ENCODE results near the gene ZDHHC8.
A peak's percentile ranks its signal among the peaks of the same experiment; 100 is the strongest.
"Not testable (repeated sequence)": the region's sequence is repeated elsewhere in the genome, so short reads cannot be mapped to it uniquely, and the experiment has no call there.

ZDHHC8 gene

DNA sequence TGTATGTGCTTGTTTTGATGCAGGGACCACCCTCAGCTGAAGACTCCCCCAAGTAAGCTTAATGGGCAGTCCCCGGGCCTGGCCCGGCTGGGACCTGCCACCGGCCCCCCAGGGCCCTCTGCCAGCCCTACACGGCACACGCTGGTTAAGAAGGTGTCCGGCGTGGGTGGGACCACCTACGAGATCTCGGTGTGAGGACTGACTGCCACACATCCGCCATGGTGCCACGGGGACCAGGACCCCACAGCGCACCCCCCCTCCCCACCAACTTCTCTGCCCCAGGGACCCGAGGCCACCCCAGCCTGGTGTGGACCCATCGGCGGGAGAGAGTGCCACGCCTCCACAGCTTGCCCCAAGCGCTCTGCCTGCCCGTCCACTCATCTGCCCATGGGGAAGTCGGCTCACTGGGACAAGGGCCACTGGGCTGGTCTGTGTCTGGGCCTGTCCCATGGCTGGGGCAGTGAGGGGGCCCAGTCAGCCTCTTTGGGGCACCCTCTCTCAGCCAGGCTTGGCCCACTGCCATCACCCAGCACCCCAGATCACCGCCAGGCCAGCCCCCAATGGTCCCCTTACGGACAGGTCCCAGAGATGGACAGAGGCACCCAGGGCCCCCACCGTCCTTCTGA, 13.7 kb downstream of the ZDHHC8 start:
- DNase-seq: no peak

DNA sequence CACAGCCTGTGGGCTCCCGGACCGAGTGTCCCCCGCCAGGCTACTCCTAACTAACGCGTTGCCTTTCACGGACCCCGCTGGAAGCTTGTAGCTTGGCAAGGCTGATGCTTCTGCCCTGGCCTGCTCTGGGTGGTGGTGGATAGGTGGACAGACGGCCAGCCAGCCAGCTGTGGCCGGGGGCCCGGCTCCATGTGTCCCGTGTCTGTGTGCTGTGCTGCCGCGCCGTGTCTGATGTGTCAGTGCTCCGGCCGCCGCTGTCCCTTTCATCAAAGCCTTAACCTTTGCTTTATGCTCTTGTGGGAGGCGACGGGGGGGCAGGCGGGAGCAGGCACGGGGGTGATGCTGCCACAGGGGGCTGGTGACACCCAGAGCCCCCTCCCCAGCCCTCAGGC, 14.2 kb downstream of the ZDHHC8 start:
- DNase-seq: no peak

DNA sequence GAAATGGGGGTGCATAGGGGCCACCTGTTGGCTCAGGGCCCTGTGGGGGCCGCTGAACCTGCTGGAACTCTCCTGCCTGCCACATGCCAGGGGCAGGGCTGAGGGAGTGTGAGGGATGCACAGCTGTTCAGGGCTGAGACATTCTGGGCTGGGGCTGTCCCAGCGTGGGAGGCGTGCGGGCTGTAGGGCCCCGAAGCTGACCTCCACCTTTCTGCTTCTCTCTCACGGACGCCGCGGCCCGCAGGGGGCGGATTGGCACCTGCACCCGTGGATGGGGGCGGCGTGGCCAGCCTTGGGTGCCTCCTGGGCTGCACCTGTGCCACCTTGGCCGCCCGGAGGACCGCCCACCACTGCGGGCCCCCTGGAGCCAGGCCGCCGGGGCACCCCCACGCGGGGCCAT, 15.2 kb downstream of the ZDHHC8 start:
- DNase-seq: no peak

DNA sequence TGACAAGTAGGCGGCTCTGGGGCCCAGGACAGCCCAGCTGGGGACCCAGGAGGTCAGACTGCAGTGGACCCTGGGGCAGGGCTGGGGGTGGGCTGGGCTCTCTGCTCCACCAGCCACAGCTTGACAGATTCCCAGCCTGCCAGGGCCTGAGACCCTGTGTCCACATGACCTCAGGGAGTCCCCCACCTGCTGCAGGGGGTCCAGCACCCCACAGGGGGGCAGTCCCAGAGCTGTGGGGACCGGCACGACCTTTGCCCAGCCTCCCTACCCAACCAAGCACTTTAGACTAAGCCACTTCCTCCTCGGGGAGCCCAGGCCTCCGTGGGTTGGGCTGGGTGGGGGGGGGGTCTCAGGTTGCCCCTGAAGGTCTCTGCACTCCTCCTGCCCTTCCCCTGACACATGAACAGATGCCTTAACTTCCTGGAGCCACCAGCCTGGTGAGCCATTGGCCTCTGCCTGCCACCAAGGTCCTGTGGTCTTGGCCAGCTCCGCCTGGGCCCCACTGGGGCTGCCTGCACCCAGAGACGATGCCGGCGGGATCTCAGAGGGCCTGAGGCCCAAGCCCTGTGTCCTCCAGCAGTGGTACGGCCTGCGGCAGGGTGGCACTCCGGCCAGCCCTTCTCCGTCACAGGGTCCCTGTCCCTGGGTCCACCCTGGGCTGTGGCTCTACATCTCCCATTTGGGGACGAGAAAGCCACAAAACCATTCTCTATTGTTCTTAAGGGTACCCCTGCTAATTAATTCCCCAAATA, 15.8 kb downstream of the ZDHHC8 start:
- DNase-seq: no peak

DNA sequence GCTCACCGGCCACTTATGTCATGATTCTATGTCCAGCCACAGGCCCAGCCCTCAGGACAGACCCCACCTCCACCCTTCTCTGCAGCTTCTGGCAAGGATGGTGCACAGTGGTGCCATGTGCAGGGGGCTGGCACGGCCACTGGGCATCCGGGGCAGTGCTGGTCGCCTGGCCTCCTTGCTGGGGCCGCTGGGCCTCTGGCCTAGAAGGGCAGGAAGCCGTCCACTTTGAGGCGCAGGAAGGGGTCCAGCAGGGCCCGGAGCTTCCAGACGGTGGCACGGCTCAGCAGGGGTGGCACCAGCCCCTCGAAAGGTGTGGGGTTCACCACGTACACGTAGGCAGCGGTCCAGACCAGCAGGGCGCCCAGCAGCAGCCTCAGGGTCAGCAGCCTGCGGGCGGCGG, 16.8 kb downstream of the ZDHHC8 start:
- no peak for DNase-seq

DNA sequence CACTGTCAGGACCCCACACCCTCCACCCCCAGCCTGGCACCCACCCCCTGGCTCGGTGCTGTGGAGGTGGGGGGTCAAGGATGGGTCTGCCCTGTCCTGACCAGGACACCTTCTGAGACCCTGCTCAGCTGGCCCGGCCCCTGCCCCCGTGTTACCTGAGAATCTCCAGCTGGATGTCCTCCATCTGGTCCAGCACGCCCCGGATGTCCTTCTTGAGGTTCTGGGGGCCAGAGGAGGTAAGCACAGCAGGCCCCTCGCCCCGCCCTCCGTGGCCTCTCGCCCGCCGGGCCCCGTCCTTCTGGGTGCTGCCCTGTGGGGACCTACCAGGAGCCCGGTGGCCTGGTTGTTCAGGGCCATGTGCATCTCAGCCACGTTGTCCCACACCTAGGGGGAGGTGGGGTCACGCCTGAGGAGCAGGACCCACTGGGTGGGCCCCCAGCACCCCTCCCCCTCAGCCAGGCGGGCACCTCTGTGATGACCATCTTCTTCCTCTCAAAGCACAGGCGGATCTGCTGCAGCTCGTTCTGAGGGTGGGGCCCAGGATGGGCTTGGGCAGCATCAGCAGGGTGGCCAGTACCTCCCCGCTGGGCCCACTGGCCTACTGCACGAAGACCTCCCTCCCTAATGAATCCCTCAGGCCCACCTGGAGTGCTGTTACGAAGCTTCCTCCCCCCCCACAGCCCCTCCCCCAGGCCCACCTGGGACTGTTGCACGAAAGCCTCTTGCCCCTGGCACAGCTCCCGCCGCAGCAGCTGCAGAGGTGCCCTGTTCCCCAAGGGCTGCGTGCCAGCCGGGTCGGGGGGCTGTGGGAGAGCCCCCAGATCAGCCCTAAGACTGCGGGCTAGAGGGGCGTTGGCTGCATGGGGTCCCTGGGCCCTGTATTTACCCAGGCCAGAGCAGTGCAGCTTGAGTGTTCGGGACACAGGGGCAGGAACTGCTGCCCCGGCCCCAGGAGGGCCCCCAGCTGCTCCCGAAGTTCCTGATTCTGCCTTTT, 17.9 kb downstream of the ZDHHC8 start:
- no peak for DNase-seq

DNA sequence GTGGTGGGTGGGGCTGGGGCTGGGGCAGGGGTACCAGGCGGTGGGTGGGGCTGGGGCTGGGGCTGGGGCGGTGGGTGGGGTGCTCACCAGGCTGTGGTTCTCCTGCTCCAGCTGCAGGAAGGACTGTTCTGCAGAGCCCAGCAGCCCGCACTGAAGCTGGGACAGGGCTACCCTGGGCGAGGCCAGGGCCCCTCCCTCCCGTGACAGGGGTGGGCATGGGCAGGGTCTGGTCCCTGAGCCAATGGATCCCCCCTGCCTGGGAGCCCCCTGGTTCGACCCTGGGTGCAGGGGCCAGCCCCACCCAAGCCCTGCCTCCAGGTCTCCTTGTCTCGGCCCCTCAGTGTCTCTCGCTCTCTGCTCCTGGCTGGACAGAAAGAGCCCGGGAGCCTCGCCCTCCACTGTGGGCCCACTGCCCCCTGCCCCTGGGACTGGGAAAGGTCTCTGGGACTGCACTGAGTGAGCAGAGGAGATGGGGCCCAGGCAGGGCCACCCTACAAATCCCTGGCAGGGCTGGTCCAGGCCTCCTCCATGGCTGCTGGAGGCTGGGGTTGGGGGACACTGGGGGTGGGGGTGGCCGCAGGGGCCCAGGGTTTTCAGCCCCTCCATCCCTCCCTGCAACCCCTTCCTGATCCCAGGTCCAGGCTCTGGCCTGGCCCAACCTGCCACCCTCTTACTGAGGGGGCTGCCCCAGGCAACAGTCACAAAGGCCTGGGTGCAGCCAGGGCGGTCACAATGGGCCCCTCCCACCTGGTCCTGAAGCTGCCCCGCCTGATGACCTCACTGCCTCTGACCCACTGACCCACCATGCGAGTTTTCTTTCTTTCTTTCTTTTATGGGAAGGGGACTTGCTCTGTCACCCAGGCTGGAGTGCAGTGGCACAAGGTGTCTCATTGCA, 19.0 kb downstream of the ZDHHC8 start, which contains the start of gene CCDC188:
Gene CCDC188 (minus strand): TSS at position 675 of the 895 bp plus-strand sequence. CDS start 69 bp downstream, at position 606.
- DNase-seq: no peak

DNA sequence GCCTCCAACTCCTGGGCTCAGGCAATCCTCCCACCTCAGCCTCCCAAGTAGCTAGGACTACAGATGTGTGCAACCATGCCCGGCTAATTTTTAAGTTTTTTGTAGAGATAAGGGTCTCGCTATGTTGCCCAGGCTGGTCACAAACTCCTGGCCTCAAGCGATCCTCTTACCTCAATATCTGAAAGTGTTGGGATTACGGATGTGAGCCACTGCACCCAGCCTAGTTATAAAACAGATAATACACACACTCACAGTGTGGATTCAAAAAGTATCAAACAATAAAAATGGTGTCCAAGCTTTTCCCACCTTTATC, 19.6 kb downstream of the ZDHHC8 start:
- DNase-seq: no peak

DNA sequence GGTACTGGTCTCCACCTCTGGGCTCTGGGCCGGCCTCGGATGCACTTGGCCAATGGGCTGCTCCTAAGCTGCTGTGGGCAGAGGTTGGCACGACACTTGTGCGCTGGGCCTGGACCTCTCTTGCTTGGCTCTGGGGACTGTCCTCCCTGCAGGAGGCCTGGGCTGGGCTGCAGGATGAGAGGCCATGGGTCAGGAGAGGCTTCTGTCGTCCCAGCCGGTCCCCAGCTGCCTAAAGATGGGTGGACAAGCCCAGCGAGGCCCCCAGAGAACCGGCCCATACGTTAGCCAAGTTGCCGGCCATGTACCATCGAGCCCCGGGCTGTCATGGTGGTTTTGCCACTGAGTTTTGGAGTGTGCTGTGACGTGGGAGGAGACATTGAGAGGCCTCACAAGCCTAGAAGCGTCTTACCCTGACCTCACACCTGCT, 20.9 kb downstream of the ZDHHC8 start:
- no peak for DNase-seq

DNA sequence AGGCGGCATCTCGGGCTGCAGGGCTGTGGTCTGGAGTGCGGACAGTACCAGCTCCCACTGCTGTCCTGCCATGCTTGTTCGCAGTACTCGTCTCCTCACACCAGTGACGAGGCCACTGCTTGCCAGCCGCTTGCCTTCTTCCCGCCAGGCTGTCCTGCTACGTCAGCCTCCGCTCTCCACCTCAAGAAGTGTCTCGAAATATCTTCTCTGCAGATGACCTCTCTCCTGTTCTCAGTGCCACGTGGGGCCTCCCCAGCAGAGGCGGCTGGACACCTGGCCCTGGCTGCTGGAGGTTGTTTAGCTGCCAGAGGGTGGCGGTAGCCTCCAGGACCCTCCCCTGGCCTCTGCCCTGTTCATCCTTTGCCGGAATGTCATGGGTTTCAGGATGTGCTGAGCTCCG, 22.3 kb downstream of the ZDHHC8 start:
- DNase-seq: no peak

DNA sequence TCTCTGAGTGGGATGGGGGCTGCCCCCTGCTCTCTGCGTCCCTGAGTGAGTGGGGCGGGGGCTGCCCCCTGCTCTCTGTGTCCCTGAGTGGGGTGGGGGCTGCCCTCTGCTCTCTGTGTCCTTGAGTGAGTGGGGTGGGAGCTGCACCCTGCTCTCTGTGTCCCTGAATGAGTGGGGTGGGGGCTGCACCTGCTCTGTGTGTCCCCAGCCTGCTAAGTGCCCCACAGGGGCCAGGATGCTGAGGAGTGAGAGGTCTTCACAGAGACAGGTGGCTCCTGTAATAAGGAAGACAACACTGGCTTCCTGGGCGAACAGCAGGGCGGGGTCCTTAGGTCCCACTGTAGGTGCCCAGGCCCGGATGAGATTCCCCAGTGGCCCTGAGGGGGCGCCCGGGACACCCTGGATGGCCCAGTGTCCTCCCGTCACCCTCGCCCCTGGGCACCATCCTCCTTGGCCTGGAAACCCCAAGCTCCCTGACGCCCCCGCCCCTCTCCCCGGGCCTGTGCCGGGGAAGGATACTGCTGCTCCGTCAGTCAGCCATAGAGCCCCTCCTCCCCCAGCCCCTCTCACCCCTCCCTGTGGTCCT, 23.1 kb downstream of the ZDHHC8 start:
- DNase-seq: no peak

DNA sequence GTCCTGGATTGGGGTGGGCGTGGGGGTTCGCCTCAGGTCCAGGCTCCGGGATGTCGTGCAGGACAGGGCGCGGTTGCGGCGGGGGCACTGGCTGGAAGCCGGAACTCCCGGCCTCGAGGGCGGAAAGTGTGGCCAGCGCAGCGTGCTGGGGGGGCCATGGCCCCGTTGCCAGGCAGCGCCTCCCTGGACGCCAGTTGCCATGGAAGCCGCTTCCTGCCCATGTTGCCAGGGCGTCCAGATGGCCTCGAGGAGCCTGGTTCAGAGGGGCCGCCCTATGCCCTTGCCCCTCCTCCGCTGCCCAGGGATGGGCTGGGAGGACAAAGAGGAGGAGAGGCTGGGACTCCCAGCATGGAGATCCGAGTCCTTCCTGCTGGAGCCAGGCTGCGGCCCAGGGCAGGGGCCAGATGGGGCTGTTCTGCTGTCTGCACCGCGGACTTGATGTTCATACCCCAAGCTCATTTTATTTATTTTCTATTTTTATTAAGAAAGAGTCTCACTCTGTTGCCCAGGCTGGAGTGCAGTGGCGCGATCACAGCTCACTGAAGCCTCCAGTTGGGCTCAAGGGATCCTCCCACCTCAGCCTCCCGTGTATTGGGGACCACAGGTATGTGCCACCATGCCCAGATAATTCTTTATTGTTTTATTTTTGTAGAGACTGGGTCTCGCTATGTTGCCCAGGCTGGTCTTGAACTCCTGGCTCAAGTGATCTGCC, 23.9 kb downstream of the ZDHHC8 start:
- peak; percentile 30 for DNase-seq

DNA sequence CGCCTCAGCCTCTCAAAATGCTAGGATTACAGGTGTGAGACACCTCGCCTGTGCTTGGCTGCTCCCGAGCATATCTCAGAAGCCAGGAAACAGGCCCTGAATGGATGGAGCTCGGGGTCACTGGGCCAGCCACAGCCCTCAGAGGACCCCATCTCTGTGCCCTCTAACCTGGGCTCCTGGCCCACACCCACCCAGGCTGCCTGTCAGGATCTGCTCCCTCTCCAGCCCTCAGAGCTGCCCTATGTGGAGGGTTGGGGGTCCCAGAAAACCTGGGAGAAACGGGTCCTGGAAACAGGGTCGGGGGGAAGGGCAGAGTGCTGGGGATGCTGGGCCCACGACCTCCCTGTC, 24.4 kb downstream of the ZDHHC8 start:
- DNase-seq: no peak

DNA sequence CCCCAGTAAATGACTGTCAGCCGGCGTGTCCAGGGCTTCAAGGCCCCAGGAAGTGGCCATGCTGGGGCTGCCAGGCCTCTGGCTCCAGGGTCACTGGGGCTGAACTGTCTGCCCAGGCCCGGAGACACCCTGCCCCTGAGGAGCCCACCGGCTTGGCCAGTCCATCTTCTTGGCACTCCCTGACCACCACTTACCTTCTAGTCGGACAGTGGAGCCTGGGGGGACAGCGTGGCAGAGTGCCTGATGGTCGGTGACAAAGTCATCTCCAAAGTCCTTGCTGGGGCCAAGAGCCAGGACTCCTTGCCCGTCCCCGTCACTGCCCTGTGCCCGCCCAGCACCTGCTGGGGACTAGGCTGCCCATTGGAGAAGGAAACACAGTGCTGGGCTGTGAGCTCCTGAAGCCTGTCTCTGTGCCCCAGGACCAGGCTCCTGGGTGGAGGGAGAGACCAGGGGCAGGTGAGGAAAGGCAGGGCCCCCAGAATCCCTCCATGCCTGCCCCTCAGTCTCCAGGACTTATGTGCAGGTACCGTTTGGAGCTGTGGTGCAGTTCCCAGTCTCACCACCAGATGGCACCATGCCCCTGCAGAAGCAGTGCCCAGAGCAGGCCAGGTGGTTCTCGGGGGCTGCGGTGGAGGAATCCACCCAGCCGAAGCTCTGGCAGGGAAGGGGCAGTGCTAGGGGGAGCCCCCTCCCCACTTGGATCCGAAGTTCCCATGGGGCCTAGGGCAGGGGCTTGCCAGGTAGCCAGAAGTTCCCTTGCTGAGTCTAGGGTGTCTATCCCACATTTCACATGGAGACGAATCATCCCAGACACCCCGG, 25.2 kb downstream of the ZDHHC8 start:
- peak; percentile 62 for DNase-seq

DNA sequence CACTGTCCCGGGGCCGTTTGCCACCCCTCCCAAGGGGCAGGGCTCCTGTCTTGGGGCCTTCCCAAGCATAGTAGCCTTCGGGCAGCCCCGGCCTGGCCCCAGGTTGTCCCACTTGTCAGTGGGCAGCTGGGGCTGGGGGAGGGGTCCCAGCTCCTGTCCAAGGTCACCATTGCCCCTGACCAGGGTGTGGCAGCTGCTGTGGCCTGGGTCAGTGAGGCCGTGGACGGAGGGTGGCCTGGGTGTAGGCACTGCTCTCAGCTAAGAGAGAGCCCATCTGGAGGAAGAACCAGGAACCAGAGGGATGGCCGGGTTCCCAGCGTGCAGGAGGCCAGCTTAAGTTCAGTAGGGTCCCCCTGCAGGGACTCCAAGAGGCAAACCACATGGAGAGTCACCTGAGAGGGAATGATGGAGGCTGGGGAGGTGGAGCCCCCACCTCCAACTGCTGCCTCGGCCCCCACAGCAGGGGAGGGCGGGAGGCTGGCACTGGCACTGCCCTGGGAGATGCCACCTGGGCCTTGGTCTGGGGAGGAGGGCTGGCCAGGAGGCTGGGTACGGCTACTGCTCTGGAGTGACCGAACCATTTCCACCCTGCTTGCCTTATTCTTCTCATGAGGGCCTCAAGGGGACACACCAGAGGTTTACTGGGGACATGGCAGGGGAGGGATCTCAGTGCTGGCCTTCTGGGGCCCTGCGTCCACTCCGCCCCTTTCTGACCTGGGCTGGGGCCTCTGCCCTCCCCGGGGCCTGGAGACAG, 26.0 kb downstream of the ZDHHC8 start:
- DNase-seq: no peak

DNA sequence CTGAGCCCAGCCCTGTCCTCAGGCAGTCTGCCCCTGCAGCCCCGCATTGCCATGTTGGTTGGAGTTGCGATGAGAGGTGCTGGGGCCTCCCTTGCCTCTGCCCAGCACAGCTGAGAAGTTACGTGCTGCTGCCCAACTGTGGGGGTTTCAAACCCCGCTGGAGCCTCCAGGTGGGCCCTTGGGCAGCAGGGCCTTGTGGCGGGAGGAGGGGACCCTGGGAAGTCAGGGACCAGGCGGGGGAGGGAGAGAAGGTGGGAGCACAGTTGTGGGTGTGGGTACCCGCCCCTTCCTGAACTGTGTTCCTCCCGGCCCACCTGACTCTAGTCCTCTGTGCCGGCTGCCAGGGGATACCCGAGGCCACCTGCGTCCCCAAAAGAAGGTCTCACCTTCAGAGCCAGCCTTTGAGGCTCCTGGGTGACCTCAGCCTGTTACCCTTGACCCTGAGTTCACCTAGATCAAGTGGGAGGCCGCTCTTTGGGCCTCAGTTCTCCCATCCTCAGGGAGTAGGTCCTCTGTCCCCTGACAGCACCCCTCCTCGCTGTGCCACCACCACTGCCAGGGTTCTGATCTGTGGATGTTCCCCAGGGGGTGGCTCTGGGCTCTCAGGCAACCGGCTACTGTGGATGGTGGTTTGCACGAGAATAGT, 26.9 kb downstream of the ZDHHC8 start:
- no peak for DNase-seq

DNA sequence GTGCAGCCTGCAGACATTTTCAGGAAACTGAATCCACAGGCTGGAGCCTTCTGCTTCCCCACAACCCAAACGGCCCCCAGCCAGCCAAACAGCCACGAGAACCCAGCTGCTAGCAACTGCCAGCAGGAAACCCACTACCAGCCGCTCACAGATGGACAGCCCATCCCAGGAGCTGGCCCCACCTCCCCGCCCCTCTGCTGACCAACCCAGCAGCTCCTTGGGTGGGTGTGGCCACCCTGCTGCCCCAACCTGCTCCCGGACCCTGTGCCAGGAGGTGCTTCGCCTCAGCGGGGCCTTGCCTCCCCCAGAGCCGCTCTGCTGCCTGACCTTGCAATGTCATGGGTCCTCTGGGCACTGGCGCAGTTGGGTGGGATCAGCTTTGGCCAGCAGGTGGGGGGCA, 27.5 kb downstream of the ZDHHC8 start:
- no peak for DNase-seq

DNA sequence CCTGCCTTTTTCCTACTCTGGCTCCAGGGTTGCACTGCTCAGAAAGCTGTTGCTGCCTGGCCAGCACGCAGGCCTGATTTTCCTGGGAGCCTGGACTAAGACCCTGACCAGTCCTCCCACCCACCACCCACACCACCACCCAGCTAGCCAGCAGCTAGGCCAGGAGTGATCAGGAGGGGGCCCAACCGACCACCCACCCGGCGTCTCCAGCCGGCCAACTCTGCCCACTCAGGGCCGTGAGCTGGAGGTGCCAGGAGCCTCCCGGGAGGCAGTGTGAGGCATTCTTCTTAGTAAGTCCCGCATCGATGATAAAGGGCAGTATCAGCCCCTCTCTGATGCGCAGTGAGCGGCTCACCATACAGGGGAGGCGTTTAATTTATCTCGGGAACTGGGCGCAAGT, 27.9 kb downstream of the ZDHHC8 start:
- not testable (repeated sequence) for DNase-seq

DNA sequence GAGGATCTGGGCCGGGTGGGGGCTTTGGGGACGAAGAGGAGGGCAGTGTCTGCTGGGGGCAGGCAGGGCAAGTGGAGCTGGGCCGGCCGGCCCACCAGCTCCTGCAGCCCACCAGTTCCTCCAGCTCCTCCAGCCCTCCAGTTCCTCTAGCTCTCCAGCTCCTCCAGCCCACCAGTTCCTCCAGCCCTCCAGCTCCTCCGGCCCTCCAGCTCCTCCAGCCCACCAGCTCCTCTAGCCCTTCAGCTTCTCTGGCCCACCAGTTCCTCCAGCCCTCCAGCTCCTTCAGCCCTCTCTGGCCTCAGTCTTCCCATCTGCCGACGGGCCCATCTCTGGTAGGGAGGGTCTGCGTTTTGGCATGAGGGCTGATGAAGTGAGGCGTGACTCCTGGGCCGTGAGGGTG, 28.4 kb downstream of the ZDHHC8 start:
- DNase-seq: no peak

All from inflammatory macrophage treated with lipopolysaccharide for 4 hours (primary cell).